Measurements from ENCODE around the gene HAND1.

Gene HAND1

DNA sequence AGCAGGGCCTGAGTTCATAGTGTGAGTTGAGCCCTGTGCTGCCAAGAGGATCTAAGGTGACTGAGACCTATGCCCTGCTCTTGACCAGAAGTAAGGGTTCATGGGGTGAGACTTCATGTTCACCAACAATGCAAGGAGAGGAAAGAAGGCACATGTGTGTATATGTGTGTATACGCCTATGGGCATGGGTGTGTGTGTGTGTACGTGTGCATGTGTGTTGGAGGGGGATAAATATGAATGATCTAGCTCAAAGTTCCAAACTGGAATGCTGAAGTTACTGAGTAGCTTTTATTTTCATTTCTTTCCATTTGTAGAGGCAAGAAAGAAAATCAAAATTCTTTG, 25.6 kb upstream of the HAND1 start:
- DNase-seq = no peak

DNA sequence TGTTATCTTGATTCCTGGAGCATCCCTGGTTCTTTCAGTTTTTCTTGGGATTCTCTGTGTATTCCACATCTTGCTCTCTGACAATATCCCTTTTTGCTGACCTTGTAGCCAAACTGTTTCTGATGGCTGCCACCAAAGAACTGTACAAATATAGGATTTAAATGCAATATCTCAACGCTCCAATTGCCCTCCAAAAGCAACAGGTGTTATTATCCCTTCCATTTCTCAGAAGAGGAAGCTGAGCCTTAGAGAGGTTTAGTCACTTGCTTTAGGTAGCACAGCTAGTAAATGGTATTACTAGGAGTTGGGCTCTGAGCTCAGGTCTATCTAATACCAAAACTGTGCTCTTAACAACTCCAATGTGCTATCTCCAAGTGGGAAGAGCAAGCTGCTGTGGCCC, 24.2 kb upstream of the HAND1 start:
- DNase-seq = no peak

GRCh38 chr5:154501566-154501965, 23.5 kb upstream of the HAND1 start:
- DNase-seq = no peak

- DNase-seq = no peak
Observed at GRCh38 chr5:154498994-154499393, 21.0 kb upstream of the HAND1 start.

DNA sequence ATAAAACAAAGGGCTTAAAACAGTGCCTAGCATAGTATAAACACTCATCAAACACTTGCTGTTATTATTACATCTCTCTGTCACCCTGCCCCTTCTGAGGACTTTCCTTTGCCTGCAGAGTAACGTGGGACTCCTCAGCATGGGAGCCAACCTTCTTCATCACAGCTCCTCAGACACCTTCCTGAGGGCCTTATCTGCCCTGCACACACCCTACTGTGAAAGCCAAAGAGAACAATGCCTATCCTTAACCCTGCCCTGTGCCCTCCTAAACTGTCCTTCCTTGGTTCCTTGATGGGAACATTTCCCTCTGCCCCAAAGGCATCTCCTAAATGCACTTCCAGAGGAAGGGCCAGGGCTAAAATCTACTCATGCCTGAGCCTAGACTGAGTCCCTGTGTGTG, 20.6 kb upstream of the HAND1 start:
- DNase-seq = no peak

DNA sequence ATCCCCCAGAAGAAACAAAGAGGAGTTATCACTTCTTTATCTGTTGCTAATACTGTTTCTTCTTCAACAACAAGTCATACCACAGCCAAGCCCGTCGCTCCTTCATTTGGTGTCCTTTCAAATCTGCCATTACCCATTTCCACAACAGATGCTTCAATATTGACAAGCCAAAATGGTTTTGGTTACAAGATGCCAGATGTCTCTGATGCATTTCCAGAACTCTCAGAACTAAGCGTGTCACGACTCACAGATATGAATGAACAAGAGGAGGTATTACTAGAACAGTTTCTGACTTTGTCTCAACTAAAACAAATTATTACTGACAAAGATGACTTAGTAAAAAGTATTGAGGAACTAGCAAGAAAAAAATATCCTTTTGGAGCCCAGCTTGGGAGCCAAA, 16.0 kb upstream of the HAND1 start:
- DNase-seq = no peak

DNA sequence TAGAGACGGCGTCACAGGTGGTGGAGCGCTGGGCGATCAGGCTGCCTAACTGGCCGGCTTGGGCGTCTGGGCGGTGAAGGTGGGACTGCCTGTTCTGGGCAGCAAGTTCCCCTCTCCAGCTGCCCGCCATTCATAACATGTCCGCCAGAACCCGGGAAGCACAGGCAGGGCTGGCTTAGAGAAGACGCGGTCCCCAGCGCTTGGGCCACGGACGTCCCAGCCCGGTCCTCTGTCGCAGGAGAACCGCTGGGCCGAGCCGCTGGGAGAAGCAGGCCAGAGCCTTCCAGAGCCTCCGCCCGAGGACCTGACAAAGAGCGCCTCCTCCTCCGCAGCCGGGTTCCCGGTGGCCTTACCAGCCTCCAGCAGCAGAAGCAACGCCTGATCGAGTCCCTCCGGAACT, 15.2 kb upstream of the HAND1 start:
- no peak for DNase-seq

GRCh38 chr5:154491941-154492340, 13.9 kb upstream of the HAND1 start:
- no peak for DNase-seq

DNA sequence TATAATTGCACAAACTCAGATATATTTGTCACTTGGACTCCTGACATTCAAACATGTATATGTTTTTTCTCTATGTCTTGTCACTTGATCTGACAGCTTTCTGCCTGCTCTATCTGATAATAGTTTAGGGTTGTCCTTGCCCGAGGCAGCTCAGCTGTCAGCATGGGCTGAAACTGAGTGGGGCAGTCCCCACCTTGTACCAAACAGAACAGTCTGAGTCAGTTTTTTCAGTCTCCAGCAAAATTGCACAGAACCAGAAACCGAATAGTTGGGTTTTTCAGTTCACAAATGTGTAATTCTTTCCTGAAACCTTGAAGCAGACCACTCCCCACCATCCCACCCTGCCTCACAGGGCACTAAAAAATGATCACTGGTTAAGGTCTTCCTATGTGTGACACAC, 9.5 kb upstream of the HAND1 start:
- no peak for DNase-seq

DNA sequence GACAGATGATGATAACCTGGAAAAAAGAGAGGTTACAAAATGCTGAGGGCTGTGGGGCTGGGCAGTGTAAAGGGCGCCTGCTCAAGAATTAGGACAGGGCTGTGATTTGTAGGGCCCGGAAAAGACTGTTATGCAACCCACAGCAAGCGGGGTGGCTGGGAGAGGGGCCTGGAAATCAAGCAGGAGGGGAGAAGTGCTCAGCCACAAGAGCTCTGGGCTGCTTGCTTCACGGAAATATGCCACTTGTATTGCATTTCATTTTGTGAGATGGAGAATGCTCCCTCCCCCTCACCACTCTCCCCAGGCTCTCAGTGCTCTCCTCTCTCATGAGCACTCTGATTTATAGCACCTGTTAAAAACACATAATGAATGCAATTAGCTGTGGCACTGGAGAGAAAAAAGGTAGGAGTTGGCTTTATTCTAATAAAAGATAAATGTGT, 8.4 kb upstream of the HAND1 start:
- DNase-seq = no peak

GRCh38 chr5:154485850-154486426, 7.9 kb upstream of the HAND1 start:
- DNase-seq = no peak

DNA sequence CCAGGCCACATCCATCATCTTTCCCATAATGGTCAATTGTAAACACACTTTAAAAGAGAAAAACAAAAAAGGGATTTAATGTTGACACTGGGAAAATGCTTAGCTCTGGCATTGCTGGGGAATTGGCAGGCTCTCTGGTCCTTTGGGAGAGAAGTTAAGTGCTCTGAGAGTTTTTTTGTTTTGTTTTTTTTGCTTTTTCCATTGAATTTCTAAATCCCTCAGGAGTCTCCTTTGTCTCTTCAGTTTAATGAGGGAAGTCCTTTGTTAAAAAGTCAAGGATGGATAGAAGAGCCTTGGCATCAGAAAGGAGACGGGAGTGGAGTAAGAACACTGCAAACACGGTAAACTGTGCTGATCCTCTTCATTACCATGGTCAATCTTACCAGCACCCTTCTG, 7.1 kb upstream of the HAND1 start:
- no peak for DNase-seq

DNA sequence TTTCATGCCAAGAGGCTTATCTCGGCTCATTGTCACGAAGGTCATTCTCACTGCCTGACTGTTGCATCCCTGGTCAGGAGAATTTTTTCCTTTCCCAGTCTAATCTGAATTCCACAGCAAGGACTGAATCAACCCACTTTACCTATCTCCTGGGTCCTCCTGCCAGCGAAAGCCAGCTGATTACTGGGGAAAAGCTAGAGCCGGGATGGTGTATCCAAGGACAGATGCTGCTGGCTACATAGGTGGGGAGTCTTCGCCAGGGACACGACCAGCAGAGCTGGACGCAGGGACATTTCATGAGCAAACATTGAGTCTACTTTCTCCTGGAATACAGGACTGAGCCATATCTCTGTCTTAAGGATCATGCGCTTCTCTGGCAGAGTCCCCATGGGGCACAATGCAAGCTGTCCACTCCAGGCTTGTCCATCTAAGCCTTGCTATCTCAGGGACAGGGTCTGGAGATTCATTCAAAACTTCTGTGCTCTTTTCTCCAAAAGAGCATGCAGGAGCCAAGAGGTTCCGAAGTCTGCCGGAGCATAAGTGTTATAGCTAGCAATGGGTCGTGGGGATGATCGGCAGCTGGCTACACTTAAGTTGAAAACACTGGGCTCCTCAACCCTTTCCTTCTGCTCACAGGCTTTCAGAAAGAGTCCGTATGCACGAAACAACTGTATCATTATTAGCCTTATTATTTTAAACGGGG, 6.5 kb upstream of the HAND1 start:
- DNase-seq = no peak

DNA sequence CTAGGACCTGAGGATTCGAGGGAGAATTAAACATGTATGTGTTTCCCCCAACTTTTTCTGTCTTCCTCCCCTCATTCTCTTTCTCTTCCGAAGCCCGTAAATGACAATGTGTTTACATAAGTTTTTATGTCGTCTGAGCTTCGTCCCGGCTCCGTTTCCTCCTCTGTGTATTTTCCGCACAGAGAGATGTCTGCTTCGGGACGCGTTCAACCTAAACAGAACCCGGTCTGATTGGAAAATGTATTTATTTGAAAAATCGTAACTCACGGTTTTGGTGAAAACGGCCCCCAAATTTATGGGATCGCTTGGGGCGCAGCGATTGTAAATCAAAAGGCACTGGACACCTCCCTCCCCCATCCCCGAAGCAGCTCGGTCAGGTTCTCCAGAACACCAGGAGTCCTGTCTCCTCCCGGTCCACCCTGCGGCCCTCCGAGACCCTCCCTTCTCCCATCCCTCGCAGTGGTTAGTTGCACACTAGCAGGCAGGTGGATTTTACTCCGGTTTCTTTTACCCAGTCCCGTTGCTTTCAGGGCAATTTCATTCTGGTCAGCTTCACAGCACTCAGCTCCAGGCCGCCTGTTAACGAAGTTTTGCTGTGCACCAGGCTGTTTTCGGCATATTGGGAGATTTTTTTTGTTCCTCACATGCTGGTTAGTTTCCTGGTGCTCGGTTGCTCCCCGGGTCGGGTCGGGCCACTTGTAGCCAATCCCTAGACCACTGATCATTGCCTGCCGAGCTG, 5.8 kb upstream of the HAND1 start:
- DNase-seq = no peak

DNA sequence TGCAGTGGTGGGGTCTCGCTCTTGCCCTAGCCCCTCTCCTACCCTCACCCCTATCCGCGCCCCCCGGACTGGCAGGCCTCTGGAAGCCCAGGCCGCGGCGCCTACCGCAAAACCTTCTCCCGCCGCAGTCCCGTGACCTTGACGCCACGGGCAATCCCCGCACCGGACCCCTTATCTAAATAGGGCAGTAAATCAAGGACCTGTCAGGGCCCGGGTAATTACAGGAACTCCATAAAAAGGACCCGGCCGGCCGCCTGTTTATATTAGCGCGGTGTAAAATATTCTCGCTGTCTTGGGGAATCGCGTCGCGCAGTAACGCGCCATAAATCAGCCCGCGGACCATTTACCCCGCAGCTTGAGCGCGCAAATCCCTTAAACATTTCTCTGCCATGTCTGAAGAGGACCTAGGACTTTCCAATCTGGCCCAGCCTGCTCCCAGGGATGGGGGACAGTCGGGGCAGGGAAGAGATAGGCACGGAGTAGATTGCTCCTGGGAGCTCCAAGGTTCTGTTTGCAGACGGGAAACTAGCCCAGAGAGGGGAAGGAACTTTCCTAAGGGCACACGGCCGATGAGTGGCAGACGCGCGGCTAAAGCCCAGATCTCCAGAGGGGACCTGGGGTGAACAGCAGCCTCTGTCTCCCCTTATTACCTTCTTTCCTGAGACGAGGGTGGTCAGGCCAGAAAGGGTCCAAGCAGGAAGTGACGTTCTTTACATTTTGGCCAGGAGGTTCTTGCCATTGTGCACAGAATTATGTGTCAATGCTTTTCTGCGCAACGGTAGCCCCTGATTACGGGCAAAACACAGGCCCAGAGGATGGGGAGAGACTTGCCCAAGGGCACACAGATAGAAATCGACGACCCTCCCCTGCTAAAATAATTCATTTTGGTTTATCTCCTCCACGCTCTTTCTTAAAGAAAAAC, 4.8 kb upstream of the HAND1 start:
- no peak for DNase-seq

GRCh38 chr5:154481584-154482381, 3.8 kb upstream of the HAND1 start:
- no peak for DNase-seq

DNA sequence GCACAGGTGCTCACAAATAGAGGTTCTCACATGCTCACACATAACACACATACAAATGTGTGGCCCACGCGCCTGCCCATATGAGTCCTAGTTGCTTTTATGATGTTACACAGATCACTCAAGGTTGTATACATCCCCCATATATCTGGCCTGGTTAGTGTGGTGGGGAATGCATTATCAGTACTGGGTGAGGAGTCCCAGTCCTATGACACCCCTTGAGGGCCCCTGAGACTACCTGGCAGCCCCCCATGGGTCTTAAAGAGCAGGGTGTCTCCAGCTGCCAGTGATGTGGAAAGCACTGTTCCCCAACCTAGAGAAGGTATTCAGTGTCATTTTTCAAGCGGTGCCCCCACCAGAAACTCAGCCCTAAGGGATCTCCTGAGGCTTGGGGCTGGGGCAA, 2.8 kb upstream of the HAND1 start:
- no peak for DNase-seq

DNA sequence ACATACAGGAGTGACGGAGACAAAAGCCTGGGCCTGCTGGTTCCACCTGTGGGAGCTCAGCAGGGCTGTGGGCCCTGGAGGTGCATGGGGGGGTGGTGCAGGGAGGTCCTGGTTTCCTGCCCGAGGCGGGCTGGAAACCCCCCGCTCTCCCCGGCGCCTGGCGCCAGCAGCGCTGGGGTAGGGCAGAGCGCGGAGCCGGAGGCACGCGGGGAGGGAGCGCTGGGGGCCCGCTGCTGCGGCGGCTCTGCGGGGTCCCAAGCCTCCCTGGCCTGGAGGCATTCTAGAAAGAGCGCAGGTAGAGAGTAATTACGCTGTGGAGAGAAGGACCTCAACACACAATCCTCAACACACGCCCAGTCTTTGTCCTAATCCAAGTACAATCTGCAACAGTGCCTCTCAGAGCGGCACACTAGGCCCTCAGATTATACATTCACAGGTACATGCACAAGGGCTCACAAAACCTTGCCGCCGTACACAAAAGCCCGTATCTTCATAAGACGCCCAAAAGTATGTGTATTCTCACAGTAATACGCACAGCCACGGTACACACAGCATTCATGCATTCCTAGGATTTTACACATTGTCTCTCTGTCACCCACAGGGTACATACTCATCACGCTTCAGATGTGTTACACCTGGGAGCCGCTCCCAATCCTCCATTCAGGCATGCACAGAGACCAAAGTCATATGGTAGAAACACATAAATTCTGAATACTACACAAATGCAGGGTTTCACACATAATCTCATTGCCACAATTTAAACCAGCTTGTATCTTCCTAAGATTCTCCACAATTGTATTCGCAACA, 2.1 kb upstream of the HAND1 start:
- no peak for DNase-seq

- no peak for DNase-seq
Observed at GRCh38 chr5:154479160-154479943, 1.3 kb upstream of the HAND1 start.

DNA sequence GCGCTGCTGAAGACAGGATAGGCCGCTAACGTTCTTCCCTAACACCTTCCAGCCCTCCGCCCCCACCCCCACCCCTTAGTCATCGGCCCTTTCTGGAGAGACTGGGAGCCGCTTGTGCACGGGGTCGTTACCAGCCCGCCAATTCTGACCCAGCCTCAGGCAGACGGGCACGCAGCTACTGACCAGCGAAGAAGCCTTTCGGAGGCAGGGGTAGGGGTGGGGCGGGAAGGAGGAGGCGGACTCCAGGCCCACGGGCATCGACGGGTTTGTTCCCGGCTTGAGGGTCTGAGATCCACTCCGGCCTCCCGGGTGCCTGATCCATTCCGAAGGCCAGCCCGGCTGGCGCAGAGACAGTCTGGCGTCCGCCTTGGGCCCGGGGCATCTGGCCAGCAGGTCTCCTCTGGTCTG, 729 bp upstream of the HAND1 start:
- DNase-seq = no peak
